HepG2 (cell line): ENCODE results near the gene TBCCD1. TPM values are rescaled to one million over a fixed set of nuclear protein-coding genes. Genes with fewer than 3 reads are reported as not detected.

Source experiments
- ADNP ChIP-seq: sonication (generic); formaldehyde crosslinking; IDR thresholded peaks from 2 replicates; pipeline ENCODE4 v1.4.0; 2020; ENCODE audit warnings: missing genetic modification reagents
- ARNT2 ChIP-seq: sonication (generic); formaldehyde crosslinking; IDR thresholded peaks from 2 replicates; pipeline ENCODE4 v1.8.0; 2022; ENCODE audit warnings: mild to moderate bottlenecking, low read depth, missing genetic modification reagents, moderate library complexity
- CREB1 ChIP-seq, 2 experiments: fragments of 450-650 bp in 1 of 2; IDR thresholded peaks; 2 replicates each; pipeline ENCODE4 v1.6.1; 2016 to 2017; ENCODE audit warnings: control low read depth in 1 of 2, mild to moderate bottlenecking in 1 of 2, missing compliant biosample characterization in 1 of 2, missing genetic modification characterization in 1 of 2
- HOXA3 ChIP-seq: sonication (generic); formaldehyde crosslinking; IDR thresholded peaks from 2 replicates; pipeline ENCODE4 v1.5.0; 2020; ENCODE audit warnings: missing genetic modification reagents
- MYNN ChIP-seq: sonication (generic); formaldehyde crosslinking; IDR thresholded peaks from 2 replicates; pipeline ENCODE4 v1.4.0; 2020; ENCODE audit warnings: mild to moderate bottlenecking, low read depth, missing genetic modification reagents
- NFYB ChIP-seq: sonication (generic); formaldehyde crosslinking; IDR thresholded peaks from 2 replicates; pipeline ENCODE4 v1.4.0; 2020; ENCODE audit warnings: missing genetic modification reagents
- NKX3-1 ChIP-seq: sonication (generic); formaldehyde crosslinking; IDR thresholded peaks from 2 replicates; pipeline ENCODE4 v1.5.0; 2020; ENCODE audit warnings: missing genetic modification reagents
- SAFB2 ChIP-seq: sonication (generic); formaldehyde crosslinking; IDR thresholded peaks from 2 replicates; pipeline ENCODE4 v1.5.1; 2020; ENCODE audit warnings: missing genetic modification reagents, low read depth, mild to moderate bottlenecking, borderline replicate concordance
- SIN3A ChIP-seq: IDR thresholded peaks from 2 replicates; pipeline ENCODE4 v1.6.1; 2011; ENCODE audit warnings: low read depth, mild to moderate bottlenecking, control low read depth, low read length, borderline replicate concordance
- SOX6 ChIP-seq, 2 experiments: fragments of 450-650 bp in 1 of 2; sonication (generic) in 1 of 2; formaldehyde crosslinking in 1 of 2; IDR thresholded peaks; 2 replicates each; pipeline versions ENCODE4 v1.4.0 to v1.6.1; 2017 to 2020; ENCODE audit warnings: antibody characterized with exemption in 1 of 2, mild to moderate bottlenecking in 1 of 2, missing genetic modification reagents in 1 of 2
- SP4 ChIP-seq: sonication (generic); formaldehyde crosslinking; IDR thresholded peaks from 2 replicates; pipeline ENCODE4 v1.8.1; 2023; ENCODE audit warnings: mild to moderate bottlenecking, missing genetic modification reagents
- TRIM24 ChIP-seq: sonication (generic); formaldehyde crosslinking; IDR thresholded peaks from 2 replicates; pipeline ENCODE4 v1.8.0; 2022; ENCODE audit warnings: mild to moderate bottlenecking, missing genetic modification reagents
- ZBTB40 ChIP-seq, 2 experiments: fragments of 450-650 bp in 1 of 2; sonication (generic) in 1 of 2; formaldehyde crosslinking in 1 of 2; IDR thresholded peaks; 2 replicates each; pipeline versions ENCODE4 v1.6.1 to v1.8.0; 2016 to 2022; ENCODE audit warnings: antibody characterized with exemption in 1 of 2, mild to moderate bottlenecking in 1 of 2, missing genetic modification reagents in 1 of 2
- ZNF280B ChIP-seq: sonication (generic); formaldehyde crosslinking; IDR thresholded peaks from 2 replicates; pipeline ENCODE4 v1.5.0; 2020; ENCODE audit warnings: missing genetic modification reagents, mild to moderate bottlenecking, borderline replicate concordance
- ZNF329 ChIP-seq: sonication (generic); formaldehyde crosslinking; IDR thresholded peaks from 2 replicates; pipeline ENCODE4 v1.9.0; 2021; ENCODE audit warnings: low read depth, mild to moderate bottlenecking, missing genetic modification reagents
- ZNF549 ChIP-seq: sonication (generic); formaldehyde crosslinking; IDR thresholded peaks from 2 replicates; pipeline ENCODE4 v1.5.0; 2020; ENCODE audit warnings: missing genetic modification reagents
- ZNF749 ChIP-seq: sonication (generic); formaldehyde crosslinking; IDR thresholded peaks from 2 replicates; pipeline ENCODE4 v1.8.0; 2022; ENCODE audit warnings: mild to moderate bottlenecking, missing genetic modification reagents, moderate library complexity, borderline replicate concordance
- polyA plus RNA-seq, 8 experiments: library from polyadenylated mRNA; depleted of rRNA in 3 of 8; stranded (reverse) in 7 of 8; unstranded in 1 of 8; fragments of >200 nt; fragmentation: Illumina TruSeq in 4 of 8; extraction: Trizol in 4 of 8; gene quantifications; 2 replicates each; pipeline versions ENCODE4 v1.2.1 to v1.2.3, GENCODE V29; 2011 to 2016; ENCODE audit warnings: low read depth in 4 of 8, missing spikeins in 1 of 8, mixed read lengths in 1 of 8; ENCODE audit not compliant: insufficient read depth in 1 of 8
- total RNA-seq, 5 experiments: library from RNA; depleted of rRNA; stranded (reverse); fragments of >200 nt; fragmentation: Illumina TruSeq; extraction: Trizol; gene quantifications; 2 replicates each; pipeline ENCODE4 v1.2.3, GENCODE V29; 2016; ENCODE audit warnings: low read depth in 1 of 5

TBCCD1 gene
- total and polyA plus RNA-seq, 2 of the 13 experiments (the other 11 are each of a cell fraction or from before 2014, with no cell fraction given) = 13.6 to 16.2 TPM

DNA sequence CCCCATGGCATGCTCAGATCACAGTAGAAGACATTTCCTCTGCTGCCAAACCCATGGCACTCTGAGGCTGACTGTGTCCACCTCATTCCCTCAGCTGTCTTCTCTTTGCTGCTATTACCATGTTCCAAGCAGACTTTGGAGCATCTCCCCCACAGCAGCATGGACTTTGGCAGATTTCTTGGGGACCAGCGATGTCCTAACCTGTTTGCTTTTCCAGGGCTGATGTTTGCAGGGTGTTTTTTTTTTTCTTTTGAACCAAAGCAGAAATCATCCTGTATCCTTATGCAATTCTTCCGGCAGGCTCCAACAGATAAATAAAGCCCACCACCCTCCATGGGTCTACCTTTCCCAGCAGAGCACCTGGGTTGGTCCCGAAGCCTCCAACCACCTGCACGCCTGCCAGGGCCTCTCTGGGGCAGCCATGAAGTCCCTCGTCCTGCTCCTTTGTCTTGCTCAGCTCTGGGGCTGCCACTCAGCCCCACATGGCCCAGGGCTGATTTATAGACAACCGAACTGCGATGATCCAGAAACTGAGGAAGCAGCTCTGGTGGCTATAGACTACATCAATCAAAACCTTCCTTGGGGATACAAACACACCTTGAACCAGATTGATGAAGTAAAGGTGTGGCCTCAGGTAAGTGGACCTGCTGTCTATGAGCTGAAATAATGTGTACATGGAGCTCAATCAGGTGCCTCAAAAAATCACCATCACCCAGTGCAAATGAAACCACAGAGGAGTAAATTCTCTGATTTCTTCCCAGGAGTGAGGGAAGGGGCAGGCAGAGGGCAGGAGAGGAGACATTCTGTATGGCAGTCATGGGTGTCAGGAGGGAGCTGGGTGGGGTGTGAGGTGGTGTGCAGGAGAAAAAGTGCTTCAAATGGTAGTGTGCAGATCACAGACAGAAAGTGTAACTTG is 45.8 kb upstream of the TBCCD1 start, which contains the start of gene AHSG (continued):
- TF ChIP-seq ZBTB40 (IDR thresholded peaks at IDR 0.05) = no peak
- peak; percentile 29; the same call in 1 of the 2 replicates for TF ChIP-seq ZBTB40 (CRISPR knock-in tag; IDR thresholded peaks at IDR 0.05)
- TF ChIP-seq SIN3A = no peak
- 0 out of 2 replicates have a peak, but pooled peaks have one; percentile 6 for TF ChIP-seq SP4 (CRISPR knock-in tag)
- TF ChIP-seq ARNT2 (CRISPR knock-in tag) = peak; percentile 48
- peak; percentile 71; the same call in 1 of the 2 replicates for TF ChIP-seq SAFB2 (CRISPR knock-in tag)
- 0 out of 2 replicates have a peak, but pooled peaks have one; percentile 31 for TF ChIP-seq ZNF549 (CRISPR knock-in tag)
- TF ChIP-seq CREB1 (IDR thresholded peaks at IDR 0.05) = no peak
- TF ChIP-seq CREB1 (CRISPR knock-in tag; IDR thresholded peaks at IDR 0.05) = peak; percentile 82
- TF ChIP-seq HOXA3 = peak; percentile 87
- no peak for TF ChIP-seq ZNF749 (CRISPR knock-in tag)
- no peak for TF ChIP-seq SOX6 (IDR thresholded peaks at IDR 0.05)
- TF ChIP-seq SOX6 (CRISPR knock-in tag; IDR thresholded peaks at IDR 0.05) = peak; percentile 94
- TF ChIP-seq ADNP = no peak
- no peak for TF ChIP-seq MYNN
- no peak for TF ChIP-seq NFYB (CRISPR knock-in tag)
- peak; percentile 42; the same call in 1 of the 2 replicates for TF ChIP-seq ZNF280B (CRISPR knock-in tag)
- peak; percentile 92 for TF ChIP-seq TRIM24 (CRISPR knock-in tag)
- TF ChIP-seq ZNF329 (CRISPR knock-in tag) = 0 out of 2 replicates have a peak, but pooled peaks have one; percentile 39
- peak; percentile 69 for TF ChIP-seq NKX3-1
